PC-9 (cell line): ENCODE data around the gene SLC25A15. TPM values are rescaled to one million over a fixed set of nuclear protein-coding genes. Genes with fewer than 3 reads are reported as not detected.

Source experiments
- BruUV-seq: library from RNA; stranded (reverse); fragments of 400-500 nt; replicated peaks from 2 replicates; lab custom pipeline; 2021; lab: Mats Ljungman, UMichigan
- CTCF ChIA-PET: fragments of 300-600 bp; sonication (Branson Sonifier 250); formaldehyde crosslinking; loops from one replicate; lab custom pipeline; 2022; ENCODE audit warnings: antibody characterized with exemption; lab: Charles Lee
- POLR2A ChIA-PET: fragments of 300-600 bp; sonication (Branson Sonifier 250); formaldehyde crosslinking; loops from one replicate; lab custom pipeline; 2022; ENCODE audit warnings: antibody characterized with exemption; ENCODE audit not compliant: unreplicated experiment; lab: Charles Lee
- DNase-seq, 2 experiments: peaks; one replicate each; pipeline versions ENCODE4 v3.0.0 to v3.0.0-alpha.2; 2015 to 2022; ENCODE audit warnings: mixed read lengths in 1 of 2
- H2AFZ ChIP-seq: fragments of 200-600 bp; sonication (generic); 2 replicates; pipeline ENCODE4 v1.8.1; 2017; ENCODE audit warnings: antibody characterized with exemption
- H3F3A ChIP-seq: fragments of 200-600 bp; sonication (generic); 2 replicates; pipeline ENCODE4 v1.8.1; 2017; ENCODE audit warnings: antibody characterized with exemption, mild to moderate bottlenecking, low read depth; ENCODE audit not compliant: insufficient read depth
- H3K27ac ChIP-seq: fragments of 200-600 bp; sonication (generic); 2 replicates; pipeline ENCODE4 v1.6.1; 2016; ENCODE audit warnings: mixed run types
- H3K27me3 ChIP-seq: fragments of 200-600 bp; sonication (generic); 2 replicates; pipeline ENCODE4 v1.6.1; 2016; ENCODE audit warnings: low read depth, mixed run types; ENCODE audit not compliant: insufficient read depth
- H3K36me3 ChIP-seq: fragments of 200-600 bp; sonication (generic); 2 replicates; pipeline ENCODE4 v1.6.1; 2016; ENCODE audit warnings: low read depth, mixed run types
- H3K4me1 ChIP-seq: fragments of 200-600 bp; sonication (generic); replicated peaks from 2 replicates; pipeline ENCODE4 v1.6.1; 2016; ENCODE audit warnings: mixed run types; ENCODE audit not compliant: insufficient read depth
- H3K4me2 ChIP-seq: fragments of 200-600 bp; sonication (generic); 2 replicates; pipeline ENCODE4 v1.6.1; 2017; ENCODE audit warnings: mixed run types
- H3K4me3 ChIP-seq: fragments of 200-600 bp; sonication (generic); 2 replicates; pipeline ENCODE4 v1.6.1; 2016; ENCODE audit warnings: mixed run types
- H3K79me2 ChIP-seq: fragments of 200-600 bp; sonication (generic); 2 replicates; pipeline ENCODE4 v1.6.1; 2017; ENCODE audit warnings: low read depth, mixed run types
- H3K9me2 ChIP-seq: fragments of 200-600 bp; sonication (generic); 2 replicates; pipeline ENCODE4 v1.8.1; 2017; ENCODE audit warnings: mild to moderate bottlenecking; ENCODE audit not compliant: insufficient read depth
- H3K9me3 ChIP-seq: fragments of 200-600 bp; sonication (generic); 2 replicates; pipeline ENCODE4 v1.8.1; 2016; ENCODE audit warnings: low read depth; ENCODE audit not compliant: insufficient read depth
- H4K20me1 ChIP-seq: fragments of 200-600 bp; sonication (generic); 2 replicates; pipeline ENCODE4 v1.8.1; 2017; ENCODE audit not compliant: insufficient read depth
- EZH2 ChIP-seq: fragments of 200-600 bp; sonication (generic); IDR thresholded peaks from 2 replicates; pipeline ENCODE4 v1.8.0; 2017; ENCODE audit warnings: antibody characterized with exemption, low read depth
- intact Hi-C: fragments of 100-400 bp; cut with micrococcal nuclease; formaldehyde crosslinking; loops from one replicate; pipeline ENCODE4 v1.10.0; 2022; ENCODE audit not compliant: unreplicated experiment
- total RNA-seq: library from RNA; stranded (reverse); gene quantifications from 2 replicates; pipeline ENCODE4 v1.2.3, GENCODE V29; 2021
- TF ChIP-seq, protein P1 (sequence below): fragments of 200-600 bp; sonication (generic); conservative IDR thresholded peaks from 2 replicates; pipeline ENCODE4 v1.6.1; 2017; ENCODE audit warnings: mixed run types, antibody characterized with exemption, mild to moderate bottlenecking, moderate library complexity

The SLC25A15 gene
- total RNA-seq, 1 experiment from 2014 or later = 7.2 TPM

DNA sequence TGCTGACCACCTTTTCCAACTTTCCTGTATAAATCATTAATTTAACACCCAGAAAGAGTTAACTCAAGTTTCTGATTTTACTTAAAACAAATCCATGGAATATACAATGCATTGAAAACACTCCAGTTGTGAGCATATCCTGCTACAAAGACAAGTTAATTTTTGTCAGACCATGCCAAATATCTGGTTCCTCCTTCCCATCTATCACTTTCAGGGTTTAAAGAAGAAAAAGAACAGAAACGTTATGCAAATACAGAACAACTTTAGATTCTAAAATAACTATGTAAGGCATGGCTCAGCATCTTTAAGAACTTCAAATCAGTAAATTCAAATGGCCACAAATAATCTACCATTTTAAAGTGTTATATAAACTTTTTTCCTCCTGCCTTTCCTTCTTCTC lies 33.4 kb upstream of the SLC25A15 start:
- no TSS peak for BruUV-seq
- no peaks in the 10 kb centered on the region for H3K9me2 ChIP-seq
- no peak overlapping the region for H3K27ac ChIP-seq
- TF ChIP-seq, protein P1, sequence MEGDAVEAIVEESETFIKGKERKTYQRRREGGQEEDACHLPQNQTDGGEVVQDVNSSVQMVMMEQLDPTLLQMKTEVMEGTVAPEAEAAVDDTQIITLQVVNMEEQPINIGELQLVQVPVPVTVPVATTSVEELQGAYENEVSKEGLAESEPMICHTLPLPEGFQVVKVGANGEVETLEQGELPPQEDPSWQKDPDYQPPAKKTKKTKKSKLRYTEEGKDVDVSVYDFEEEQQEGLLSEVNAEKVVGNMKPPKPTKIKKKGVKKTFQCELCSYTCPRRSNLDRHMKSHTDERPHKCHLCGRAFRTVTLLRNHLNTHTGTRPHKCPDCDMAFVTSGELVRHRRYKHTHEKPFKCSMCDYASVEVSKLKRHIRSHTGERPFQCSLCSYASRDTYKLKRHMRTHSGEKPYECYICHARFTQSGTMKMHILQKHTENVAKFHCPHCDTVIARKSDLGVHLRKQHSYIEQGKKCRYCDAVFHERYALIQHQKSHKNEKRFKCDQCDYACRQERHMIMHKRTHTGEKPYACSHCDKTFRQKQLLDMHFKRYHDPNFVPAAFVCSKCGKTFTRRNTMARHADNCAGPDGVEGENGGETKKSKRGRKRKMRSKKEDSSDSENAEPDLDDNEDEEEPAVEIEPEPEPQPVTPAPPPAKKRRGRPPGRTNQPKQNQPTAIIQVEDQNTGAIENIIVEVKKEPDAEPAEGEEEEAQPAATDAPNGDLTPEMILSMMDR = no peak
- no peak for TF ChIP-seq EZH2
- no peaks in the 10 kb centered on the region for H3K27me3 ChIP-seq
- no peaks in the 10 kb centered on the region for H3K79me2 ChIP-seq
- H3F3A ChIP-seq = no peaks in the 10 kb centered on the region
- H3K36me3 ChIP-seq = no peaks in the 10 kb centered on the region
- H3K4me2 ChIP-seq = no peak overlapping the region
- no peaks in the 10 kb centered on the region for H3K4me1 ChIP-seq
- H3K9me3 ChIP-seq = no peaks in the 10 kb centered on the region
- CTCF ChIA-PET = no interaction called here
- H2AFZ ChIP-seq = no peak overlapping the region
- no peak overlapping the region for H3K4me3 ChIP-seq
- POLR2A ChIA-PET = no interaction called here
- H4K20me1 ChIP-seq = no peaks in the 10 kb centered on the region
- DNase-seq = no peak
- intact Hi-C loops = no loop called here

- BruUV-seq = no TSS peak
- no peaks in the 10 kb centered on the region for H3K36me3 ChIP-seq
- no peaks in the 10 kb centered on the region for H3F3A ChIP-seq
- intact Hi-C loops = no loop called here
- no peak overlapping the region for H3K4me3 ChIP-seq
- H2AFZ ChIP-seq = no peak overlapping the region
- no peaks in the 10 kb centered on the region for H3K4me1 ChIP-seq
- no peak for DNase-seq
- H3K27ac ChIP-seq = no peak overlapping the region
- no peaks in the 10 kb centered on the region for H4K20me1 ChIP-seq
- no peak for TF ChIP-seq EZH2
- TF ChIP-seq, protein P1 = no peak
- no peak overlapping the region for H3K4me2 ChIP-seq
- H3K27me3 ChIP-seq = no peaks in the 10 kb centered on the region
- ChIA-PET CTCF (no interaction called here), POLR2A (no interaction called here)
- no peaks in the 10 kb centered on the region for H3K9me3 ChIP-seq
- H3K79me2 ChIP-seq = no peaks in the 10 kb centered on the region
- H3K9me2 ChIP-seq = no peaks in the 10 kb centered on the region
Measured at GRCh38 chr13:40758811-40759210, 30.6 kb upstream of the SLC25A15 start.

DNA sequence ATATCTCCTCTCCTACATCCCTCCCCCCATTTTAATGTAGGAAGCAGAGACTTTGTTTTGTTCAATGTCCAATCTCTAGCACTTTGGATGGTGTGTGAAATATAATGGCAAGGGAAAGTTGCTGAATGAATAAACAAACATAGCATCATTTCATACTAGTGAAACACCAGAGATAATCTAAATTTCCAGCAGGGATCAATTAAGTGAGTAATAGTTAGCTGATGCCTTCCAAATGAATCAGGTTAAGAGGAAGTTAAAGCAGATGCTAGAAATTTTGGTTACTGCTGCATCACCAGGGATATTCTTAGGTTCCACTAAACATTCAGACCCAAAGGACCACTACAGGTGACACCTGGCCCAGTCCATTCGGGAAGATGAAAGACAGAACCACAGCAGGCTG lies 26.6 kb upstream of the SLC25A15 start:
- Histone ChIP-seq H3F3A (no peaks in the 10 kb centered on the region), H3K4me1 (no peaks in the 10 kb centered on the region), H2AFZ (no peak overlapping the region), H3K79me2 (no peaks in the 10 kb centered on the region), H3K9me2 (no peaks in the 10 kb centered on the region), H3K36me3 (no peaks in the 10 kb centered on the region), H4K20me1 (no peaks in the 10 kb centered on the region), H3K9me3 (no peaks in the 10 kb centered on the region), H3K4me3 (no peak overlapping the region), H3K4me2 (no peak overlapping the region), H3K27me3 (no peaks in the 10 kb centered on the region), H3K27ac (no peak overlapping the region)
- ChIA-PET CTCF (no interaction called here), POLR2A (no interaction called here)
- TF ChIP-seq EZH2 = no peak
- TF ChIP-seq, protein P1 = no peak
- BruUV-seq = no TSS peak
- no peak for DNase-seq
- intact Hi-C loops = no loop called here
